Neural cell (in vitro differentiated cells): Measurements from ENCODE around the gene DPEP2. TPM values are rescaled to one million over a fixed set of nuclear protein-coding genes. Genes with fewer than 3 reads are reported as not detected.

Experiments
- H2AFZ ChIP-seq: fragments of 200-600, 300-800 bp; sonication (generic), shearing (Covaris generic); 2 replicates; pipeline ENCODE4 v1.6.0; 2014; ENCODE audit warnings: low read depth, mild to moderate bottlenecking, antibody characterized with exemption, low read length, moderate library complexity
- H3F3A ChIP-seq: fragments of 200-600 bp; shearing (Covaris generic); 2 replicates; pipeline ENCODE4 v1.6.1; 2016; ENCODE audit warnings: mild to moderate bottlenecking, moderate library complexity, mixed read lengths, antibody characterized with exemption, low read length; ENCODE audit not compliant: insufficient read depth, poor library complexity, severe bottlenecking
- H3K27ac ChIP-seq: fragments of 200-600, 300-800 bp; sonication (generic), shearing (Covaris generic); 2 replicates; pipeline ENCODE4 v1.5.1; 2014; ENCODE audit warnings: mild to moderate bottlenecking, low read length, moderate library complexity
- H3K27me3 ChIP-seq: fragments of 300-800, 200-600 bp; sonication (generic), shearing (Covaris generic); 2 replicates; pipeline ENCODE4 v1.6.0; 2014; ENCODE audit warnings: mild to moderate bottlenecking, low read depth, low read length, moderate library complexity; ENCODE audit not compliant: insufficient read depth
- H3K36me3 ChIP-seq: fragments of 300-800, 200-600 bp; sonication (generic), shearing (Covaris generic); 2 replicates; pipeline ENCODE4 v1.5.1; 2014; ENCODE audit warnings: mild to moderate bottlenecking, antibody characterized with exemption, low read length, moderate library complexity; ENCODE audit not compliant: insufficient read depth
- H3K4me2 ChIP-seq: fragments of 300-800, 200-600 bp; sonication (generic), shearing (Covaris generic); 2 replicates; pipeline ENCODE4 v1.6.0; 2014; ENCODE audit warnings: mild to moderate bottlenecking, low read length
- H3K4me3 ChIP-seq: fragments of 300-800, 200-600 bp; sonication (generic), shearing (Covaris generic); 2 replicates; pipeline ENCODE4 v1.5.1; 2014; ENCODE audit warnings: mild to moderate bottlenecking, low read length, moderate library complexity
- H3K79me2 ChIP-seq: fragments of 200-600 bp; shearing (Covaris generic); replicated peaks from 2 replicates; pipeline ENCODE4 v1.6.0; 2014; ENCODE audit warnings: mild to moderate bottlenecking, low read length, moderate library complexity; ENCODE audit not compliant: insufficient read depth
- H3K9ac ChIP-seq: fragments of 300-800, 200-600 bp; sonication (generic), shearing (Covaris generic); 2 replicates; pipeline ENCODE4 v1.6.1; 2016; ENCODE audit warnings: mild to moderate bottlenecking, low read length, mixed read lengths
- H3K9me2 ChIP-seq: fragments of 200-600 bp; shearing (Covaris generic); 2 replicates; pipeline ENCODE4 v1.6.1; 2016; ENCODE audit warnings: mild to moderate bottlenecking, low read length, mixed read lengths; ENCODE audit not compliant: insufficient read depth
- H3K9me3 ChIP-seq: fragments of 200-600, 300-800 bp; sonication (generic), shearing (Covaris generic); 2 replicates; pipeline ENCODE4 v1.6.1; 2016; ENCODE audit warnings: mild to moderate bottlenecking, mixed run types, low read length, moderate library complexity, mixed read lengths
- H4K20me1 ChIP-seq: fragments of 200-600 bp; shearing (Covaris generic); 2 replicates; pipeline ENCODE4 v1.6.1; 2016; ENCODE audit warnings: mild to moderate bottlenecking, mixed run types; ENCODE audit not compliant: insufficient read depth
- EP300 ChIP-seq: fragments of 450-650 bp; conservative IDR thresholded peaks from 2 replicates; pipeline ENCODE4 v1.6.1; 2014; ENCODE audit warnings: antibody characterized with exemption, mild to moderate bottlenecking, moderate library complexity; ENCODE audit not compliant: poor library complexity, severe bottlenecking
- EZH2 ChIP-seq: fragments of 200-600, 300-800 bp; shearing (Covaris generic), sonication (generic); IDR thresholded peaks from 2 replicates; pipeline ENCODE4 v1.6.1; 2014; ENCODE audit warnings: antibody characterized with exemption, low read length, borderline replicate concordance, mild to moderate bottlenecking; ENCODE audit not compliant: insufficient read depth, poor library complexity, severe bottlenecking
- MXI1 ChIP-seq: fragments of 450-650 bp; conservative IDR thresholded peaks from 2 replicates; pipeline ENCODE4 v1.6.1; 2014; ENCODE audit warnings: antibody characterized with exemption, mild to moderate bottlenecking; ENCODE audit not compliant: poor library complexity, severe bottlenecking
- POLR2AphosphoS5 ChIP-seq: IDR thresholded peaks from 2 replicates; pipeline ENCODE4 v1.6.1; 2012
- RAD21 ChIP-seq: fragments of 450-650 bp; conservative IDR thresholded peaks from 2 replicates; pipeline ENCODE4 v1.6.1; 2014; ENCODE audit warnings: antibody characterized with exemption, mild to moderate bottlenecking, moderate library complexity
- SMC3 ChIP-seq: fragments of 450-650 bp; conservative IDR thresholded peaks from 2 replicates; pipeline ENCODE4 v1.6.1; 2014; ENCODE audit warnings: antibody characterized with exemption, mild to moderate bottlenecking, moderate library complexity; ENCODE audit not compliant: poor library complexity
- TAF1 ChIP-seq: IDR thresholded peaks from 2 replicates; pipeline ENCODE4 v1.6.1; 2012; ENCODE audit warnings: low read depth
- polyA plus RNA-seq: library from polyadenylated mRNA; depleted of rRNA; stranded (reverse); fragments of >200 nt; gene quantifications from 2 replicates; pipeline ENCODE4 v1.2.3, GENCODE V29; 2014
- TF ChIP-seq, protein P1 (sequence below): IDR thresholded peaks from 2 replicates; pipeline ENCODE4 v1.6.1; 2012; ENCODE audit warnings: borderline replicate concordance
- TF ChIP-seq, protein P2 (sequence below): fragments of 450-650 bp; IDR thresholded peaks from 2 replicates; pipeline ENCODE4 v1.5.1; 2014; ENCODE audit warnings: antibody characterized with exemption, mild to moderate bottlenecking, moderate library complexity; ENCODE audit not compliant: poor library complexity, severe bottlenecking

DPEP2 gene
- polyA plus RNA-seq, 1 donor from 2014 or later: not detected

DNA sequence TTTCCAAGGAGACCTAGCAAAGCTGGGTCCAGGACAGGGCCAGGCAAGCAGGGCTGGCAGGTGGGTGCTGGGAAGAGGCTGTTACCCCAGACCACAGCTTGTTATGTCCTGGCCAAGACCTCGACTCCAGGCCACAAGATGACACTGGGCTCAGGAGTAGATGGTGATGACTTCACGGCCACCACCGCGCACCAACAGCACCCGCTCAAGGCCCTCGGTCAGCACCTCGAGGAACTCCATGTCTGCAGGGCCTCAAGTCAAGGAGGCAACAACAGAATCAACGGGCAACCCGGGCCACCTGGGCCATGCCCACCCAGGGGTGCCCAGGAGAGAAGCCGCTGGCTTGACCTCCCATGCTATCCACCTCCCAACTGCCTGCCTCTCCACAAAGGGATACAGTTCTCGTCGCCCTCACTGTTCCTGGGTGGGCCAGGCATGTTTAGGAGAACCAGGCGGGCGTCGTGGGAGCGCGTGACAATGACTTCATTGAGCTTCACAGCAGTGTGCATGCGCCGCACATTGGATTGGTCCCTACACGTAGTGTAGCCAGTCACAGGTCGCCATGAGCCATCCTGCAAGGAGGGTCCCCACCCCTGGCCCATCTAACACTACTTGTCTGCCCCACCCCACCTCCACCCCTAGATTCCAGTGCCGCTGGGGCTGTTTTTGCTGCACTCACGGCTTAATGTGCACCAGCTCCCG, 54.4 kb downstream of the DPEP2 start:
- Histone ChIP-seq H3K9me3 (no peaks in the 10 kb centered on the region), H3K27ac (no peak overlapping the region), H3F3A (no peaks in the 10 kb centered on the region), H3K4me3 (no peak overlapping the region), H3K27me3 (no peaks in the 10 kb centered on the region), H3K4me2 (no peak overlapping the region), H3K79me2 (no peaks in the 10 kb centered on the region), H3K36me3 (no peaks in the 10 kb centered on the region), H2AFZ (no peak overlapping the region), H3K9ac (no peak overlapping the region), H4K20me1 (no peaks in the 10 kb centered on the region), H3K9me2 (no peaks in the 10 kb centered on the region)
- TF ChIP-seq SMC3 (no peak), MXI1 (no peak), RAD21 (no peak), TAF1 (no peak), EZH2 (no peak), POLR2AphosphoS5 (no peak), EP300 (no peak)
- TF ChIP-seq, protein P1, sequence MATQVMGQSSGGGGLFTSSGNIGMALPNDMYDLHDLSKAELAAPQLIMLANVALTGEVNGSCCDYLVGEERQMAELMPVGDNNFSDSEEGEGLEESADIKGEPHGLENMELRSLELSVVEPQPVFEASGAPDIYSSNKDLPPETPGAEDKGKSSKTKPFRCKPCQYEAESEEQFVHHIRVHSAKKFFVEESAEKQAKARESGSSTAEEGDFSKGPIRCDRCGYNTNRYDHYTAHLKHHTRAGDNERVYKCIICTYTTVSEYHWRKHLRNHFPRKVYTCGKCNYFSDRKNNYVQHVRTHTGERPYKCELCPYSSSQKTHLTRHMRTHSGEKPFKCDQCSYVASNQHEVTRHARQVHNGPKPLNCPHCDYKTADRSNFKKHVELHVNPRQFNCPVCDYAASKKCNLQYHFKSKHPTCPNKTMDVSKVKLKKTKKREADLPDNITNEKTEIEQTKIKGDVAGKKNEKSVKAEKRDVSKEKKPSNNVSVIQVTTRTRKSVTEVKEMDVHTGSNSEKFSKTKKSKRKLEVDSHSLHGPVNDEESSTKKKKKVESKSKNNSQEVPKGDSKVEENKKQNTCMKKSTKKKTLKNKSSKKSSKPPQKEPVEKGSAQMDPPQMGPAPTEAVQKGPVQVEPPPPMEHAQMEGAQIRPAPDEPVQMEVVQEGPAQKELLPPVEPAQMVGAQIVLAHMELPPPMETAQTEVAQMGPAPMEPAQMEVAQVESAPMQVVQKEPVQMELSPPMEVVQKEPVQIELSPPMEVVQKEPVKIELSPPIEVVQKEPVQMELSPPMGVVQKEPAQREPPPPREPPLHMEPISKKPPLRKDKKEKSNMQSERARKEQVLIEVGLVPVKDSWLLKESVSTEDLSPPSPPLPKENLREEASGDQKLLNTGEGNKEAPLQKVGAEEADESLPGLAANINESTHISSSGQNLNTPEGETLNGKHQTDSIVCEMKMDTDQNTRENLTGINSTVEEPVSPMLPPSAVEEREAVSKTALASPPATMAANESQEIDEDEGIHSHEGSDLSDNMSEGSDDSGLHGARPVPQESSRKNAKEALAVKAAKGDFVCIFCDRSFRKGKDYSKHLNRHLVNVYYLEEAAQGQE: no peak
- TF ChIP-seq, protein P2, sequence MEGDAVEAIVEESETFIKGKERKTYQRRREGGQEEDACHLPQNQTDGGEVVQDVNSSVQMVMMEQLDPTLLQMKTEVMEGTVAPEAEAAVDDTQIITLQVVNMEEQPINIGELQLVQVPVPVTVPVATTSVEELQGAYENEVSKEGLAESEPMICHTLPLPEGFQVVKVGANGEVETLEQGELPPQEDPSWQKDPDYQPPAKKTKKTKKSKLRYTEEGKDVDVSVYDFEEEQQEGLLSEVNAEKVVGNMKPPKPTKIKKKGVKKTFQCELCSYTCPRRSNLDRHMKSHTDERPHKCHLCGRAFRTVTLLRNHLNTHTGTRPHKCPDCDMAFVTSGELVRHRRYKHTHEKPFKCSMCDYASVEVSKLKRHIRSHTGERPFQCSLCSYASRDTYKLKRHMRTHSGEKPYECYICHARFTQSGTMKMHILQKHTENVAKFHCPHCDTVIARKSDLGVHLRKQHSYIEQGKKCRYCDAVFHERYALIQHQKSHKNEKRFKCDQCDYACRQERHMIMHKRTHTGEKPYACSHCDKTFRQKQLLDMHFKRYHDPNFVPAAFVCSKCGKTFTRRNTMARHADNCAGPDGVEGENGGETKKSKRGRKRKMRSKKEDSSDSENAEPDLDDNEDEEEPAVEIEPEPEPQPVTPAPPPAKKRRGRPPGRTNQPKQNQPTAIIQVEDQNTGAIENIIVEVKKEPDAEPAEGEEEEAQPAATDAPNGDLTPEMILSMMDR: no peak

DNA sequence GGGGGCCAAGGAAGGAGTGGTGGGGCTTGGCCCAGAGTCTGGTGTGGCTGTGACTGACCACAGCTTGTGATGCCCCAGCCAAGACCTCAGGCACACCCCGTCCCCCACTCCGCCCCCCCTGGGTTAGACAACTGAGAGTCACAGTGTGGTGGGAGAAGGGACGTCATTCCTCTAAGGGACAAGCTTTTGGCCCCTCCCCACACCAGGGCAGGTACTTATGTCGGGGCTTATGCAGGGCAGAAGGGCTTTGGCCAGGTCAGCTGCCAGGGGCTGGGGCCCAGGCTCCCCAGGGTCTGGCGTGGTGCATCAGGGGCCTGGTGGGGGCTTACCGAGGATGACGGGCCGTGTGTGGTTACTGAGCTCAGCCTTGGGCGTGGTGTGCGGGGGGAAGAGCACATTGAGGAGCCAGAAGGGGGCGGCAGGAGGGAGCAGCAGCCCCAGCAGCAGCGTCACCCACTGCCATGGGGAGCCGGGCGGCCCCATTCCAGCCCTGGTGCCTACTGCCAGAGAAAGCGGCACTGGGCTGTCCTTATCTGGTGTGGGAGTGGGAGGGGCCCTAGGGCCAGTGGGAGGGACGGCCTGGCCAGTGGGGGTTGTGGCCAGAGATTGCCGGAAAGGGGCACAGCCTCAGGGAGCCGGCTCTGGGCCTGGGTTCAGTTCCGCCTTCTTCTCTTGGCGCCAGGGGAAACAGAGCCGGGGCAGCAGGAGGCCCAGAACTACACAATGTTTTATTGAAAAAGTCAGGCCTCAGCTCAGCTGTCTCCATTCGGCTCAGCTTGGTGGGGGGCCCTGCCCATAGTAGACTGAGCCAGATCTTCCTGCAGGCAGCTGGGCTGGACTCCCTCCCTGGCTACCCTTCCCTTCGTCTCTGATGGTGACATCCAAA, 55.4 kb downstream of the DPEP2 start, which contains the start of gene LCAT:
Gene LCAT, minus strand, starts transcription at position 502 of the 886 bp plus-strand sequence. Its CDS starts 19 bp downstream, at position 483.
- no peak within 1 kb of the TSS for H2AFZ ChIP-seq
- no peaks in the 10 kb centered on the region for H3K79me2 ChIP-seq
- no peaks in the 10 kb centered on the region for H3K27me3 ChIP-seq
- no peaks in the 10 kb centered on the region for H3K36me3 ChIP-seq
- no peaks in the 10 kb centered on the region for H3K9me3 ChIP-seq
- H3K4me2 ChIP-seq: no peak within 1 kb of the TSS
- H3K9me2 ChIP-seq: no peaks in the 10 kb centered on the region
- no peak within 1 kb of the TSS for H3K9ac ChIP-seq
- H3K4me3 ChIP-seq: no peak within 1 kb of the TSS
- no peak within 1 kb of the TSS for H3K27ac ChIP-seq
- TF ChIP-seq TAF1: no peak
- TF ChIP-seq POLR2AphosphoS5: no peak
- TF ChIP-seq EP300: no peak
- H3F3A ChIP-seq: no peaks in the 10 kb centered on the region
- no peaks in the 10 kb centered on the region for H4K20me1 ChIP-seq
